Measurements from ENCODE around the gene WDR64.

Gene WDR64

DNA sequence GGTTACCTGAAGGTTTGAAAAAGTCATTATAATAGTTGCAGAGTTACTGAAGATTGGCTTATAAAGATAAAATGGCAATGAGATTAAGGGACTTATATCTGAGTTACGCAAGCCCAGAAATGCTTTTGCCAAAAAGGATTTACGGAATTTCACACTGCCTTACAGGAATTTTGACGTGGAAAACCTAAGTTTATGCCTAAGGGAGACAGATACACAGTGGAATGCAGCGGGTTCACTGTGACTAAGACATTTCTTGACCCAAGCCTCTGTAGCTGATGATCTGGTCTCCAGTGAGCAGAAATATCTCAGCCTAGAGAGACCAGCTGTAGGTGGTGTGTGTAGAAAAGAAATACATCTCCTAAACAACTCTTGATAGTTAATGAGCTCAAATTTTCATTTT, 185.8 kb downstream of the WDR64 start:
- no peak for DNase-seq (ENCODE audit: low read depth in 2 of 2)

GRCh38 chr1:241838897-241839296, 186.8 kb downstream of the WDR64 start:
- DNase-seq (ENCODE audit: low read depth in 2 of 2), result no peak

DNA sequence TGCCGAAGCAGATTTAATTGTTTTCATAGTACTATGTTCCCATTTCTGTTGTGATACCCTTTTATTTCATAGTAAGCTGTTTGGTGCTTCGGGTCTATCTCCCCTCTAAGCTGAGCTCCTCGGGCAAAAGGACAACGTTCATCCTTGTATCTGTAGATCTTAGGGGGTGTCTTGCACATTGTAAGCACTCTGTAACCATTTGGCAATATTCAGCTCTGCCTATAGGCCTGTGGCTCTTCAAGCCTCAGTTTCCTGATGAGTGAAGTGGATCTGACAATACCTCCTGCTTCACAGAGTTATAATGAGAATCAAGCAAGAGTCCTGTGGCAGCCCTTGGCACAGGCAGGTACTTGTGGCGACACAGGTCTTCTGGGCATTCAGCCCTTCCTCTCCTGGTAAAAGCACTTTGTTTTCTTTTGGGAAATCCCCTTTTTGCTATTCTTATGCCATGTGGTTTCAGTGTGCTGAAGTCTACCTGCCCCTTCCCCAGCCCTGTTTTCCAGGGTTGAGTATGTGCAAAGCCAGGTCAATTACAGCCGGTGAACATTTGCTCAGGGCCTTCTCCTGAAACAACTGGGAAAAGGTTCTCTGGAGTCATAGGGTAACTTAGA, 187.4 kb downstream of the WDR64 start:
- no peak for DNase-seq (ENCODE audit: low read depth in 2 of 2)

DNA sequence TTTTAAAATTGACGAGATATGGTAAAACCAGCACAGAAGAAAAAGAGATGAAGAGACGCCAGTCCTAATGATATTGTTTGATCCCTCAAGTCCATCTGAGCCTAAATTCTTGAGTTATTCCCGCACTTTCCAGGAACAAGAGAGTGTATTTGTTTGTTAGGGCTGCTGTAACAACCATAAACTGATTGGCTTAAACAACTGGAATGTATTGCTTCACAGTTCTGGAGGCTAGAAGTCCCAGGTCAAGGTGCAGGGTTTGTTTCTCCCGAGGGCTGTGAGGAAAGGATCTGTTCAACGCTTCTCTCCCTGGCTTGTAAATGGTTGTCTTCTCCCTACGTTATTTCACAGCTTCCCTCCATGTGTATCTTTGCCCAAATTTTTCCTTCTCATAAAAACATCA, 188.1 kb downstream of the WDR64 start:
- DNase-seq (ENCODE audit: low read depth in 2 of 2), result no peak

DNA sequence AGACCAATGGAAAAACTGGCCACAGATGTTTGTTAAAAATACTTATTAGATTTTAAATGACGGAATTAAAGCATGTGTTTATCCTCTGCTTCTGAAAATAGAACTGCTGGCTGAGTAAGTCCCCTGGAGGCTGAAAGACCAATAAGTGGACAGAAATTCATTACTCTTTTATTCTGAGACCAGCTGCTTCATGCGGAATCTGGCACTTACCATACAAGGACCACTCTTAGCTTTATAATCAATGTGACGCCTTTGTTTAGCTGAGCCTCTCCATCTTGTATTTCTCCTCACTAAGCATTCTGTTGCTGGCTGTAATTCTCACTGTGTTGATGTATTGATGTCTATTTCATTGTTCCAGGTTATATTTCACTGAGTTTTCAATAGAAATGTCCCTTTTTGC, 189.6 kb downstream of the WDR64 start:
- DNase-seq (ENCODE audit: low read depth in 2 of 2), result no peak

GRCh38 chr1:241842565-241842964, 190.5 kb downstream of the WDR64 start:
- no peak for DNase-seq (ENCODE audit: low read depth in 2 of 2)

- DNase-seq (ENCODE audit: low read depth in 2 of 2), result no peak
Observed at GRCh38 chr1:241844593-241844992, 192.5 kb downstream of the WDR64 start.

- no peak for DNase-seq (ENCODE audit: low read depth in 2 of 2)
Observed at GRCh38 chr1:241846375-241846774, 194.3 kb downstream of the WDR64 start.

- no peak for DNase-seq (ENCODE audit: low read depth in 2 of 2)
Observed at GRCh38 chr1:241846862-241847539, 194.9 kb downstream of the WDR64 start.

DNA sequence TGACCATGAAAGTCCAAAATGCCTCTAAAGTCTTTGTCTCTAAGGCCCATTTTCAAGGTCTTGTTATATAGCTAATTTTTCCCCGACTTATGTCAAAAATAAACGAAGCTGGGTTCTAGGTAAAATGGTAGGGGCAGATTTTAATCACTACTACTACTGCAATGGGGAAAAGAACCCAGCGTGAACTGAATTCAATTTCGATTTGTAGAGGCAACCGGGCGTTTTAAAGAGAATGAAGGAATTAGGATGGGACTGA, 195.4 kb downstream of the WDR64 start:
- no peak for DNase-seq (ENCODE audit: low read depth in 2 of 2)

GRCh38 chr1:241847796-241848685, 196.0 kb downstream of the WDR64 start, which contains the start of gene EXO1:
EXO1 (plus strand) TSS chr1:241848204; CDS start chr1:241850426, 2,222 bp downstream.
- peak; percentile 71 to 72 for DNase-seq (ENCODE audit: low read depth in 2 of 2)

DNA sequence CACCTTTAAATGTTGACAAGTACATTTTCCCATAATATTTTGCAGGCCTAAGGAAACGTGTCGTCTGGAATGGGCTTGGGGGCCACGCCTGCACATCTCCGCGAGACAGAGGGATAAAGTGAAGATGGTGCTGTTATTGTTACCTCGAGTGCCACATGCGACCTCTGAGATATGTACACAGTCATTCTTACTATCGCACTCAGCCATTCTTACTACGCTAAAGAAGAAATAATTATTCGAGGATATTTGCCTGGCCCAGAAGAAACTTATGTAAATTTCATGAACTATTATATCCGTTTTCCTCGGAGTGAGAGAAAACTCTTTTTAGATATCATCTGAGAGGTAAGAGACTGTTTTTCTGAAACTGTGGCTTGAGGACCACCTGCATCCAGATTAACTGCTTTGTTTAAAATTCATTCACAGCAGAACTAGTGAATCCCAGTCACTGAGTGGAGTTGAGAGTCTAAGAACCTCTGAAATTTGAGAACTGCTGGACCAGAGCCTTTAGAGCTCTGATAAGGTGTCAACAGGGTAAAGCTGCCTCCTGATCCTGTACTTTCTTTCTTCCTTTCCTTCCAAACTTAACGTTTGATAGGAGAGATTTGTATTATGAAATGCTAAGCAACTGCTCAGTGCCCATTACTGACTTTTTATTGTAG, 196.7 kb downstream of the WDR64 start:
- no peak for DNase-seq (ENCODE audit: low read depth in 2 of 2)

DNA sequence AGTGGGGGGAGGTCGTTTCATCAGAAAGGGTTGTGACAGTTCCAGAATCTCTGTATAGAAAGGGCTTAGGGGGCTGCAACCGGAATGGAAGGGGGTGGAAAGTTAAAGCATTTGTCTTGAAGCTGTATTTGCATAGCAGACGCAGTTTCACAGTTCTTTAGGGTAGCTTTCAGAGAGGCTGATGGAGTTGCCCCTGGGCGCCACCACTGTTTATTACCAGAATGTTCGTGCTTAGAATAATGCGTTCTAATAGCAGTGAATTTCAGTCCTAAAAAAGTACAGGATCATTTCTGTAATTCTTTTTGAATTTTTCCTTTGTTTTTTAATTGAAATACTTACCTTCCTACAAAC, 197.2 kb downstream of the WDR64 start:
- no peak for DNase-seq (ENCODE audit: low read depth in 2 of 2)

Measured in stimulated activated CD8-positive, alpha-beta memory T cell treated with anti-CD3 and anti-CD28 coated beads, Interleukin-15, amount 100 ng/mL, for 4 hours (primary cell).